Measurements from ENCODE around the gene ECI1.

Gene ECI1

DNA sequence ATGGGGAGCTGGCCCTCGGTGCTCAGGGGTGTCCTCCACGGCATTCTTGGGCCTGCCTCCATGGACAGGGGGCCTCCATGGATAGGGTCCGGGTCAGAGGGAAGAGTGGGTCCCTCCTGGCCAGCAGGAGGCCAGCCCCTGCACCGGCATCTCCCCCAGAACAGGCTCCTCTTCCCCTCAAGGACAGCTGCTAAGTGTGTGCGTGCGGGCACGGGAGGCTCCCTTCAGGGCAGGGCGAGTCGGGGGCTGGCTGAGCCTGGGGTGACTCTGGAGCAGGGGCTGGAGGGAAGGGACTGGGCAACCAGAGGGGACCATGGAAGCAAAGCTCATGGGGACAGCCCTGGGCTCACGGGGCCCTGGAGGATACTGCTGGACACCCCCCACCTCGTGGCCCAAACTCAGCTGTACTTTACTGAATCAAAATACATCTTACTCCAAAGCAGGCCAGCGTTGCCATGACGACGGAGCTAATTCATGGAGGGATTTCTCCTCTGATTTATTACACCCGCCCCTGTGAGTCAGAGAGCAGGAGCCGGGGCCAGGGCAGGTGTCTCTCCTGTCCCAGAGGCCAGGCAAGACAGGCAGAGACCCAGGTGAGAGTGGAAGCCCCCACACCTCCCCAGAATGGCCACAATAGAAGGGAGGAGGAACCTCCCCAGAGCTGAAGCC is 57.1 kb downstream of the ECI1 start:
- FAIRE-seq = no peak

DNA sequence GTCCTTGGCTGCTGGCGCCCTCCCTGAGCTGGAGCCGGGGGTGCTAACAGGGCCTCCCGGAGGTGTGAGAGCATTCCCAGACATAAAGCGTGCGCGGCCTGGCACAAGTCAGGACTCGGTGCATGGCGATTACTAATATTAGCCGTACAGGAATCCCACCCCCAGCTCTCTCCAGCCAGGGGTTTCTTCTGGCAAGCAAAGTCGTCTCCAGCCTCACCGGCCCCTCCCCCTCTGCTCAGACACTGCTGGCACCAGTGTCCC is 60.0 kb downstream of the ECI1 start:
- FAIRE-seq = no peak

DNA sequence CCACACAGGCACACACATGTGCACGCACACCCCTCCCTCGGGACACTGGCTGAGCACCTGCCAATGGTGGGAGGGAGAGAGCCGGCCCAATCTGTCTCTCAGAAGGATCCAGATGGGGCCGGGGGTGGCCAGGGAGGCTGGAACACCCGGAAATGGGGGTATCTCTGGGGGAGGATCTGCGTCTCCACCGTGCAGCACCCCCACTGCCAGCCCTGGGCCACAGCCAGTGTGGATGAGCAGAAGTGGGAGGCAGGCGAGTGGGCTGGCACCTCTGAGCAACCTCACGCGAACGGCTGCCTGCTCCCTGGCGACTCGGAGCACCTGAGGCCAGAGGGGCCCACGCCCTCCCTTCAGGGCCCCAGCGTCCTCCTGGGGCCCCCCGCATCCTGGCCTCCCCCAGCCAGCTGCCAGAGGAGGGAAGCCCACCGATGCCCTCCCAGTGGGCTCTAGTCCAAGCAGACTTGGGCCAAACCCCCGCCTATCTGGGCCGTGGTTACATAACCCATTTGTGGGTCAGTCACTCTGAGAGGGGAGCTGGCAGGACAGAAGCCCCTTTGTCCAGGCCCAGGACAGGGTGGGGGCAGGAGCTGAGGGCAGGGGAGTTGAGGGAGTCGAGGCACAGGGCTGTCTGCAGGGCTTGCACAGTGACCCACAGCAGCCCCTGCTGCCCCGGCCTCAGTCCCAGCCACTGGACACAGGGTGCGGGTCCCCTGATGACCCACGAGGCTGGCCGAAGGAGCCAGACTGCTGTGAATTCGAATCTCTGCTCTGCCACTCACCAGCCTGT is 60.5 kb downstream of the ECI1 start:
- no peak for FAIRE-seq

DNA sequence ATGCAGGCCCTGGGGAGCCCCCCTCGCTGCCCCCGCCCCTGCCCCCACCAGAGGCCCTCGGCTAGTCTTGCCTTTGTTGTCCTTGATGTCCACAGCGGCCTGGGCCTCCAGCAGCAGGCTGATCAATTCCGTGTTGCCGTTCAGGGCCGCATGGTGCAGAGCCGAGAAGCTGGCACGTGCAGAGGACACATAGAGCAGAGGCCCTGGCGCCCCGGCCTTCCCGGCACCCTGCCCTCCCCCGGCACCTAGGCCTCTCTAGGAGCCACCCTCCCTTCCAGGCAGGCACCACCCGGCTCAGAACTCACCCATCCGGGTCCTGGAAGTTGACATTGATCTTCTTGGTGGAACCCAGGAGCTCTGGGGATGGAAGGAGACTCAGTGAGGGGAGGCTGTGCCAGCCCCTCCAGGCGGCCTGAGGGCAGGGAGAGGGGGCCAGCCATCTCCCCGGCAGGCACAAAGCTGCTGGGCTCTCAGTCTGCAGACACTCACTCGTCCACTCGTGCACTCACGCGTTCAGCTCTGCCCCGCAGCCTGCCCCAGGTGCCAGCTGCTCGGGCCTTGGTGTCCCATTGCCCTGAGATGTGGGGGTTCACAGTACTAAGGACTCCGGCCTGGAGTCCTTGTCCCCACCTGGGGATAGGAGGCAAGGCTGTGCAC is 61.3 kb downstream of the ECI1 start:
- FAIRE-seq = no peak
